Left ventricle myocardium inferior (tissue), 1 donor: ENCODE measurements around the gene DNAH5. TPM values are rescaled to one million over a fixed set of nuclear protein-coding genes. Genes with fewer than 3 reads are reported as not detected.

Source experiments
- DNase-seq: peaks from one replicate; pipeline ENCODE4 v3.0.0-alpha.2; 2020
- H3K27ac ChIP-seq: fragments of 200-600 bp; replicated peaks from 2 replicates; pipeline ENCODE4 v1.8.0; 2021
- H3K27me3 ChIP-seq: fragments of 200-600 bp; 2 replicates; pipeline ENCODE4 v1.8.0; 2021; ENCODE audit warnings: low read depth
- H3K36me3 ChIP-seq: fragments of 200-600 bp; 2 replicates; pipeline ENCODE4 v1.8.0; 2021
- H3K4me1 ChIP-seq: fragments of 200-600 bp; 2 replicates; pipeline ENCODE4 v1.8.0; 2021
- H3K4me3 ChIP-seq: fragments of 200-600 bp; 2 replicates; pipeline ENCODE4 v1.8.0; 2021; ENCODE audit warnings: mild to moderate bottlenecking, moderate library complexity
- H3K9me3 ChIP-seq: fragments of 200-600 bp; replicated peaks from 2 replicates; pipeline ENCODE4 v1.8.0; 2021
- intact Hi-C: fragments of 100-400 bp; cut with micrococcal nuclease; formaldehyde crosslinking; loops from one replicate; pipeline ENCODE4 v1.11.0; 2022
- total RNA-seq: library from RNA; stranded (reverse); fragmentation: NEBNext Ultra II Directional; extraction: Animal tissue kit (Norgen Biotek cat#: 25700); gene quantifications from one replicate; pipeline ENCODE4 v1.2.1, GENCODE V29; 2021
- TF ChIP-seq, protein P1 (sequence below): fragments of 200-600 bp; IDR thresholded peaks from 2 replicates; pipeline ENCODE4 v1.8.0; 2021; ENCODE audit warnings: antibody characterized with exemption, mild to moderate bottlenecking, borderline replicate concordance
- donor health status: DM: no; HTN: yes; CAD: no; lungs with severe emphysema.

The DNAH5 gene
- total RNA-seq, 1 donor from 2014 or later = 0.14 TPM

DNA sequence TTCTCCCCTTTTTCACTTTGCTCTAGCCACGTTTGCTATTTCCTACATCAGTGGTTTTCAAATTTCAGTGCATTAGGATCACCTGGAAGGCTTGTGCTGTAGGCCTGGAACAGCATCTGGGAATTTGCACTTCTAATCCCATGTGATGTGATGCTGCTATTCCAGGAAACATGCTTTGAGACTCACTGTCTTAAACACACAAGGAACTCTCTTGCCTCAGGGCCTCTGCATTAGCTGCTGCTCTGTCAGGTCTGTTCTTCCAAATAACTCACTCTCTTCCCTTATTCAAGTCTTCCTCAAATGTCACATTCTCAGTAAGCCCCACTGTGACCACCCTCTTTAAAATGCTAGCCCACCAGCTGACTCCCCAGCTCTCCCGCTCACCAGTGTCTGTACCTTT lies 204.0 kb downstream of the DNAH5 start:
- DNase-seq = no peak
- H3K27ac ChIP-seq = no peak overlapping the region
- TF ChIP-seq, protein P1, sequence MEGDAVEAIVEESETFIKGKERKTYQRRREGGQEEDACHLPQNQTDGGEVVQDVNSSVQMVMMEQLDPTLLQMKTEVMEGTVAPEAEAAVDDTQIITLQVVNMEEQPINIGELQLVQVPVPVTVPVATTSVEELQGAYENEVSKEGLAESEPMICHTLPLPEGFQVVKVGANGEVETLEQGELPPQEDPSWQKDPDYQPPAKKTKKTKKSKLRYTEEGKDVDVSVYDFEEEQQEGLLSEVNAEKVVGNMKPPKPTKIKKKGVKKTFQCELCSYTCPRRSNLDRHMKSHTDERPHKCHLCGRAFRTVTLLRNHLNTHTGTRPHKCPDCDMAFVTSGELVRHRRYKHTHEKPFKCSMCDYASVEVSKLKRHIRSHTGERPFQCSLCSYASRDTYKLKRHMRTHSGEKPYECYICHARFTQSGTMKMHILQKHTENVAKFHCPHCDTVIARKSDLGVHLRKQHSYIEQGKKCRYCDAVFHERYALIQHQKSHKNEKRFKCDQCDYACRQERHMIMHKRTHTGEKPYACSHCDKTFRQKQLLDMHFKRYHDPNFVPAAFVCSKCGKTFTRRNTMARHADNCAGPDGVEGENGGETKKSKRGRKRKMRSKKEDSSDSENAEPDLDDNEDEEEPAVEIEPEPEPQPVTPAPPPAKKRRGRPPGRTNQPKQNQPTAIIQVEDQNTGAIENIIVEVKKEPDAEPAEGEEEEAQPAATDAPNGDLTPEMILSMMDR = no peak
- intact Hi-C loops = no loop called here
- H3K4me3 ChIP-seq = no peak overlapping the region
- H3K27me3 ChIP-seq = no peaks in the 10 kb centered on the region
- H3K4me1 ChIP-seq = no peaks in the 10 kb centered on the region
- H3K36me3 ChIP-seq = no peaks in the 10 kb centered on the region
- no peaks in the 10 kb centered on the region for H3K9me3 ChIP-seq

DNA sequence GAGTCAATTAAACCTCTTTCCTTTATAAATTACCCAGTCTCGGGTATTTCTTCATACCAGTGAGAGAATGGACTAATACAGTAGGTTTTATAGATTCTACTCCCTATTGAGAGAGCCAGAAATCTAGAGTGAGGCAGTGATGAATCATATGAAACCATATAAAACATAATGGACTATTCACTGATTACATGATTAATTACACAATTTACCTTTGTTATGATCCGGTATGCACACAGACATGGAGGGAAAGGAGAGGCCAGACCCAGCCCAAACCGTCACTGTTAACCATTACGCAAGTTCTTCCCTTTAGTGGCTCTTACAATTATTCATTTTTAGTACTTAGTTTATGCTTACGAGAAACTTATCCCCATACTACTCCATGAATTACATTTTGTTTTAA lies 205.0 kb downstream of the DNAH5 start:
- no peak for DNase-seq
- Histone ChIP-seq H3K9me3 (no peaks in the 10 kb centered on the region), H3K4me1 (no peaks in the 10 kb centered on the region), H3K27me3 (no peaks in the 10 kb centered on the region), H3K36me3 (no peaks in the 10 kb centered on the region), H3K27ac (no peak overlapping the region), H3K4me3 (no peak overlapping the region)
- intact Hi-C loops = no loop called here
- TF ChIP-seq, protein P1 = no peak

DNA sequence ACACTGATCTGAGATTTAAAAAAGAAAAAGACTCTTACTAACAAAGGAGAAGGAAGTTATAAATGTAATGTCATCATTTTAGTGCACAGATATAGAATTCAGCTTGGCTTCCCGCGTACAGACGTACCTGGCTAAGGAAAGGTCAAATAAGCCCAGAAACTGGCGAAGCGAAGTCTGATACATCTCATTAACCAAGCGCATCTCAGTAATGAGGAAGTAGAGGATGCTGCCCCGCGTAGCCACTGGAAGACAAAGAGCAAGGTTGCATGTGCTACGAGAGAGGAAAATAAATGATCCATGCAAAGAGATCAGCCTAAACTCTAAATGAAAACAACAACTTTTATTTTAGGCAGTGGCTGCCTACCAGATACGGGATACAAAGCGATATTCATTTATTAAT lies 208.8 kb downstream of the DNAH5 start:
- no peaks in the 10 kb centered on the region for H3K4me1 ChIP-seq
- no peak overlapping the region for H3K27ac ChIP-seq
- H3K36me3 ChIP-seq = no peaks in the 10 kb centered on the region
- TF ChIP-seq, protein P1 = no peak
- no peak for DNase-seq
- H3K9me3 ChIP-seq = peaks cover 9% of the 10 kb centered on the region
- intact Hi-C loops = no loop called here
- no peaks in the 10 kb centered on the region for H3K27me3 ChIP-seq
- no peak overlapping the region for H3K4me3 ChIP-seq

DNA sequence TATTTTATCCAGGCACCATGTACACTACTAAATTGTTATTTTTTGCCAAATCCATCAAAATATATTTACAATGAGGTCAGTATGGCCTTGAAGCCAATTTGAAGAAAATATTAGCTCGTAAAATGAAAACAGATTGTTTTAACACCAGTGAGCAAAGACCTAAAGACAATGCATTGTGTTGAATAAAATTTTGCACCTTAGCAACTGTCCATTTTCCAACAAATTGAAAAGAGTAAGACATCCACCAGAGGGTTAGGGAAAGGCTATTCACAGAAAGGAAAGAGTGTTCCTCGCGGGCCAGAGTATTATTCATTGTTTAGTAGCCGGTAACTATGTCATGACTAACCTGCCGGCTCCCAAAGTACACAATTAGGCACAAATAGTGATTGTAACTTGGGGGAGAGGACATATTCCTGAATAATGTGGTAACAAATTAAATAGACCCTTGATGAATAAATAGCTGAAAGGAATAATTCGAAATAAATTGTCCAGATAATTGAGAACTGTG lies 213.3 kb downstream of the DNAH5 start:
- Histone ChIP-seq H3K27me3 (no peaks in the 10 kb centered on the region), H3K36me3 (no peaks in the 10 kb centered on the region), H3K4me3 (no peak overlapping the region), H3K9me3 (peaks cover 9% of the 10 kb centered on the region), H3K4me1 (no peaks in the 10 kb centered on the region), H3K27ac (no peak overlapping the region)
- intact Hi-C loops = no loop called here
- DNase-seq = no peak
- TF ChIP-seq, protein P1 = no peak

DNA sequence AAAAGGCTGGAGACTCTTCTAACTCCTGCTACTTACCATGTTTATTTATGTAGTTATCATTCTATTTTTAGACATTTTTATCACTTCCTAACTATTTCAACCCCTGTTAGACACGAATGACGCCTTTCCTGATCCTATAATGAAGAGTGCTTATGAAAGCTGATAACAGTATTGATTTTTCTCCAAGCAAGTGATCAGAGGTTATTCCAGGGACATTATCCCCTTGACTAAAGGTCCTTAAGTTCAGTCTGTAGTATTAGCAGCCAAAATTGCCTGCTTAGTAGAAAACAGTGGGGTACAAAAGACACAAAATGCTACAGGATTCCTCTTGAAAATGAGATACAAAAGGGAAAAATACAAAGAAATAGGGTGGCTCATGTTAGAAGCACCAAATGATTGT lies 235.6 kb downstream of the DNAH5 start:
- H3K27ac ChIP-seq = no peak overlapping the region
- H3K9me3 ChIP-seq = no peaks in the 10 kb centered on the region
- intact Hi-C loops = no loop called here
- no peaks in the 10 kb centered on the region for H3K36me3 ChIP-seq
- no peaks in the 10 kb centered on the region for H3K4me1 ChIP-seq
- TF ChIP-seq, protein P1 = no peak
- no peaks in the 10 kb centered on the region for H3K27me3 ChIP-seq
- no peak overlapping the region for H3K4me3 ChIP-seq
- no peak for DNase-seq
